HG03045 (cell line): ENCODE measurements around the gene ADORA2B.
A peak's percentile ranks its signal among the peaks of the same experiment; 100 is the strongest.
"Not testable (repeated sequence)": the region's sequence is repeated elsewhere in the genome, so short reads cannot be mapped to it uniquely, and the experiment has no call there.

Source experiments
- ATAC-seq: cut with Tn5 transposase; IDR thresholded peaks from one replicate; pipeline ENCODE4 v1.9.1; 2021; ENCODE audit warnings: mild to moderate bottlenecking, moderate library complexity; ENCODE audit not compliant: unreplicated experiment

ADORA2B gene

GRCh38 chr17:15979013-15979412 lies 34.1 kb downstream of the ADORA2B start:
- ATAC-seq, result not testable (repeated sequence)

GRCh38 chr17:15981208-15981607 lies 36.3 kb downstream of the ADORA2B start:
- ATAC-seq, result peak; percentile 61

DNA sequence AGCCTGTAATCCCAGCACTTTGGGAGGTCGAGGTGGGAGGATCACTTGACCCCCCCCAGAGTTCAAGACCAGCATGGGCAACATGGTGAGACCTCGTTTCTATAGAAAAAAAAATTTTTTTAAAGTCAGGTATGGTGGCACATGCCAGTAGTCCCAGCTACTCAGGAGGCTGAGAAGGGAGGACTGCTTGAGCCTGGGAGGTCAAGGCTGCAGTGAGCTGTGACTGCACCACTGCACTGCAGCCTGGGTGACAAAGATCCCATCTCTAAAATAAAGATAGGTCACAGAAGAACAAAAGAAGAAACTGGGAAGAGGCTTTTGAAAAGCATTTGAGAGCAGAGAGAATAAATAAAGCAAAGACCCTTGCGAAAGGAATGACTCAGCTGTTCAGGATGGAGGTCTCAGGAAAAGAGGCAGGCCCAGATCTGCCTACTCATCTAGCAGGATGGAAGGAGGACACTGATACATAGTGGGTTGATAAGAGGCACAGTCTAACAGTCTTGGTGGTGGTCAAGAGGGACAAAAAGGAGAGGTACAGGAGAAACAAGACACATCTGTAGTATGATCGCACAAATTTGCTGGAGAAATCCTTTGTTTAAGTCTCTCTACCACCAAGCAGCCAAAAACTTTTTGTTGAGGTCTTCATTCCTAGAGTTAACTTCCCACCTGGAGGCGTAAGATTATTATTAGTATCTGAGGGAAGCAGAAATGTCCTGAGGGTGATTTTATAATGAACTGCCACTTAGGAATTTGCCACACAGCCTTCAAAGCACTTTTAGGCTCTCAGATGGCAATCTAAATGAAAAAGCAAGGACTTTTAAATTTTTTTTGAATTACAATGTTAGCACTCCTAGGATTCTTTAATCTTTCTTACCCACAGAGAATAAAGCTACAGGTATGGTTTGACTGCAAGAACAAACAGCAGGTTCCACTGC lies 37.0 kb downstream of the ADORA2B start:
- ATAC-seq, result no peak

DNA sequence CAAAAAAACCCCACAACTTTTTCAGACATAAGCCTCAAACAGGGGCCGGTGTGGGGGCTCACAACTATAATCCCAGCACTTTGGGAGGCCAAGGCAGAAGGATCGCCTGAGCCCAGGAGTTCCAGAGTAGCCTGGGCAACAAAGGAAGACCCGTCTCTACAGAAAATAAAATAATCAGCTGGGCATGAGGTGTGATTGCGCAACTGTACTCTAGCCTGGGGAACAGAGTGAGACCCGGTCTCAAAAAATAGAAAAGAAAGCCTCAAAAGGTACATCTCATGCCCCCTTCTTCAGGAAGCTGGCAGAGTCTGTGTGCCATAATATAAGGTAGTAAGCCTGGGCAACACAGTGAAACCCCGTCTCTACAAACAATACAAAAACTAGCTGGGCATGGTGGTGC lies 51.4 kb downstream of the ADORA2B start:
- no peak for ATAC-seq

DNA sequence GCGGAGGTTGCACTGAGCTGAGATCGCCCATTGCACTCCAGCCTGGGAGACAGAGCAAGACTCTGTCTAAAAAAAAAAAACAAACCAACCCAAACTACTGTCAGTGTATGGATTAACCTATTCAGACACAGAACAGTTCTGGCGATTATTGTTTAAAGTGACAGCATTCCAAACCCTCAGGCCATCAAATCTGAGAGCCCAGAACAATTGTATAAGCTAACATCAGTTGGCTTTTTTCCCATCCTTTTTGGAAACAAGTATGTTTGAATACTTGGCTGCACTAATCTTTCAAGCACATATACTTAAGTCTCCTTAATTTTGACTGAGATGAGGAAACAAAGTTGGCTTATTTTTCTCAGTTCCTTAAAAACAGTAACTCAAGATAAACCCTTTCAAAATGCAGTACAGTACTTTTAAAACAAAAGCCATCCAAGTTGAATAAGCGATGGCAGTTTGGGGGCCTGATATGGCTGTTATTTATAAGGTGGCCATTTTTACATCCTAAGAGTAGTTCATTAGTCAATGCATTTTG lies 53.2 kb downstream of the ADORA2B start:
- no peak for ATAC-seq

DNA sequence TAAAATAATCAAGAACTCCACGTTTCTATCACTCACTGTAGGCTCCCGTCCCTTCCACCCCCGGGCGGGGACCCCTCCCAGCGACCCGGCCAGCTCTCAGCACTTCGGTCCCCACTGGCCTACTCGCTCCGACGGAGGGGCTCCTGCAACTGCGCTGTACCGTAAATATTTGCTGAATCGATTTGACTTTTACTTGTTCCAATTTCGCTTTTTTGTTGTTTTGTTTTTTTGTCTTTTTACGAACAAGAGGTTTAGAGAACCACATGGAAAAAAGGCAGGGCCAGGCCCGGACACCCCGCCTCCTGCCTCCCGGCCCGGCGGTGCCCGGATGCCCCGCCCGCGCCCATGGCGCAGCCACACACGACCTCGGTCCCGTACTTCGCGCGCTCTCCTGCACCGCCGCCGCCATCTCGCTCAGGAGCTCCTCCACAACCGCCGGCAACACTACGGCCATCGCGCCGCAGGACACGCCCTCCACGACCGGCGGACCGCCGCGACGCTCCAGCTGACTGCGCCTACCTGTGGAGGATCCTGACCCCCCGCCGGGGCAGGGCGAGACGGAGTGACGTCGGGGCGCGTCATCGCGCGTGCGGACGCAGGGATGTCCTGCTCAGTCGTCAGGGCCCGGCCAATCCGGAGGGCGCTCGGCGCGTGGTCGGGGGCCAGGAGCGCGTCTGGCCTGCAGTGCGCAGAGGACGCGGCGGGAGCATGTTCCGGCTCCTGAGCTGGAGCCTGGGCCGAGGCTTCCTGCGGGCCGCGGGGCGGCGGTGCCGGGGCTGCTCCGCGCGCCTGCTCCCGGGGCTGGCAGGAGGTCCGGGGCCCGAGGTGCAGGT lies 54.4 kb downstream of the ADORA2B start, which contains the start of the genes TTC19 and ZSWIM7:
TTC19 (plus strand) TSS at position 684 of the 833 bp plus-strand sequence; CDS start at position 709, 25 bp downstream.
ZSWIM7 (minus strand) TSS at position 564 of the 833 bp plus-strand sequence; CDS start at position 454, 110 bp downstream.
- ATAC-seq, result peak; percentile 94

DNA sequence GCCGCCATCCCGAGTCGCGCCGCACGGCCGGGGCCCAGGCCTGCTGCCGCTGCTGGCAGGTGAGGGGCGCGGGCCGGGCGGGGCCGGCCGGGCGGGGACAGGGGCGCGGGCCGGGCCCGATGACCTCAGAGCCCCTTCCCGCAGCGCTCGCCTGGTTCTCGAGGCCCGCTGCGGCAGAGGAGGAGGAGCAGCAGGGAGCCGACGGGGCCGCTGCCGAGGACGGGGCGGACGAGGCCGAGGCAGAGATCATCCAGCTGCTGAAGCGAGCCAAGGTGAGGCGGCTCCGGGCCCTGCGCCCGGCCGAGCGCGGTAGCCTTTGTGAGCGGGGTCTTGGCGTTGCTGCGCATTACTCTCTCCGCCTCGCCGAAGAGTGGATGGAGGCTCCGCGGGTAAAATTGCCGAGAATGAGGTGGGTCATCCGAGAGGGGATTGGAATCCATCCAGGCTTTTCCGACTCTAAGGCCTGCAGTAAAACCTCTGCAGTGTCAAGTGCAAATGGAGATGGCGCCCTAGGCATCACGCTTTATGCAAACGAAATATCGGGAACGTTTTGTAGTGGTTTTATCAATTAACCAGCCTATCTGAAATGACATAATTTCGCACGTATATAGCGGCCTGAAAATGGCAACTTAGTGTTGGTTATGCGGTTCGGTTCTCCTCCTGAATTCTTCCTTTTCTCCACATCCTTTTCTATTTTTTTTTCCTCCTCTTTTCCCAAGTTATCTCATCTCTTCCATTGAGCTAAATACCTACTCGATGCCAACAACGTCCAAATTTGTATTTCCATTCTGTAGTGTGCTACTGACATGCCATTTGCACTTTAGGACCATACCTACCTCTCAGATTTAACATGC lies 55.3 kb downstream of the ADORA2B start:
- ATAC-seq, result peak; percentile 38

DNA sequence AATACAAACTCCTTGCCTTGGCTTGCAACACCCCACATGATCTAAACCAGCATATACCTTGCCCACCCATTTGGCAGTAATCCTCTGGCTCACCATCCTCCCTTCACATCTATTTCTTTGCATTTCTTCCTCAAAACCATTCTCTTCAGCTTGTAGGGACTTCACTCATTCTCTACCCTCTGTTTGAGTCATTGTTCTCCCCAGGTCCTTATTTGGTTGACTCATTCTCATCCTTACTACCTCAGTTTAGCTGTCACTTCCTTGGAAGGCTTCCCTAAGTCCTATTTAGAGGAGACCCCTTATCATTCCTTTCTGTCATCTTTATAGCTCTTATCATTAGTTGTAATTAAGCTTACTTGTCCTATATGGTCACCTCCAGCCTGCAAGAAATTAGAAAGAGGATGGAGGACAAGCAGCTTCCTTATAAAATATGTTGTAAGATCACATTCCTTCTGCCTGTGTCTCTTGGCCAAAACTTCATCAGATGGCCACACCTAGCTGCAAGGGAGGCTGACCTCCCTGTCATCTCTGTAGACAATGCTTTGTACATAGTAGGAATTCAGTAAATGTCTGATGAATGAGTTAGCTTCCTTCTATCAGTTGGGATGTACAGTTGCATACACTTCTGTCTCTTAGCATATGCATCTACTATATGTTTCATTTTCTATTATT lies 56.4 kb downstream of the ADORA2B start:
- ATAC-seq, result no peak

DNA sequence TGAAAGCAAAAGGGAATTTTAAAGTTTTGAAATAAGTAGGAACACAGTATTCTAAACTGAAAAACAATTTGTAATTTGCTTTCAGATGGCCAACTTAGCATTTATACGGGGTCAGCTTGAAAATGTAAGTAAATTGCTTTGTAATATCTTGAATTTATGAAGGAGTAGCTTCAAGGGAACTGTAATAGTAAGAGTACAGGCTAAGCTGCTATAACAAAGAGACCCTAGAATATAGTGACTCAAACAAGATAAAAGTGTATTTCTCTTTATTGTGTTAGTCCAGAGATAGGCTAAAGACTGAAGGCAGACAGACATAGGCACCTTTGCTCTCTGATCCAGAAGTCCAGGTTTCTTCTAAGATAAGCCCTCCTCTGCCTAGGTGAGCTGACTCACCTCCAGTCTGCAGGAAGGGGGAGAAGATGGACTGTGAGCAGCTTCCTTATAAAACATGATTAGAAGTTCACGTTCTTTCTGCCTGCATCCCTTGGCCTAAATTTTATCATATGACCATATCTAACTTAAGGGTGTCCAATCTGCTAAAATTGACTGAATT lies 57.9 kb downstream of the ADORA2B start:
- no peak for ATAC-seq

DNA sequence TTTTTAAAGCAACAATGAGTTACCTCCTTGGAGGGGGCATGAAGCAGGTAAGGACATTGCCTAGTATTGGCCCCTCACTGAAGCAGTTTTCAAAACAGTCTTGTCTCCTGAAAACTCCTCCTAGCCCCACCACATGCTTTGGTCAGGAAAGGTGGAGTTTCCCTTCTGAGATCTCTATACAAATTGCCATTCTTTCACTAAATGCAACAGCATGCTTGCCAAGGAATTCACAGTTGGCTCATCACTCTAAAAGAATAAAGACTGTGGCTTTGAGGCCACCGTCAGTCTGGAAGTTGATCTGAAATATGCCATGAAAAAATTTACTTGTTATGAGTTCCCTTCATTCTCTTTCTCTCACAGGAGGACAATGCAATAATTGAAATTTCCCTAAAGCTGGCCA lies 58.9 kb downstream of the ADORA2B start:
- ATAC-seq, result no peak

DNA sequence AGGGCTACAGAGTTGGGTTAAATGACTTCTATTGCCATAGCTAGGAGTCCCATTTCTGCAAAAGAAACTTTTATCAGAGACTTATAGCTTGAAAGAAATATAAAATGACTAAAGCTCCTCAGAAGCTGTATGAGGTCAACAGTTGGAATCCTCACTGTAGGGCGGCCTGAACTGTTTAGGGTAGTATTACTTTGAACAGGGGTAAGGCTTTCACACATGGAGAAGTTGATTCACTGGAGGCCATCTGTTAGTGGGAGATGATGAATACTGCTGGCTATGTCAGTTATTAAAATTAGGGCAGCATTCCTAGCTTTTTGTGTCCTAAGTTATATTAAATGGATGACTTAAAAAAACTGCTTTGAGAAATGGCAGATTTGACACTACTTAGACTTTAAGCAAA lies 60.7 kb downstream of the ADORA2B start:
- ATAC-seq, result no peak

DNA sequence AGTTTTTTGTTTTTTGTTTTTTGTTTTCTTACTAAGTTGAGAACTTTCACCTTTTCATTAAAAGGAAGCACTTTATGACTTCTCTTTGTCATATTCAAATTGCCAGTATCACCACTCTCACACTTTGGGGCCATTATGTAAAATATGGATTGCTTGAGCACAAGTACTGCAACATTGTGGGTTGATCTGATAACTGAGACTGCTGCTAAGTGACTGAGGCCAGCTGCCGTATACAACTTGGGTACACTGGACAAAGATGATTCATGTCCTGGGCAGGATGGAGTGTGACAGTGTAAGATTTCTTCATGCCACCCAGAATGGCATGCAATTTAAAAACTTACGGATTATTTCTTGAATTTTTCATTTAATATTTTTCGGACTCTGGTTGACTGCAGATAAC lies 62.5 kb downstream of the ADORA2B start:
- ATAC-seq, result no peak

DNA sequence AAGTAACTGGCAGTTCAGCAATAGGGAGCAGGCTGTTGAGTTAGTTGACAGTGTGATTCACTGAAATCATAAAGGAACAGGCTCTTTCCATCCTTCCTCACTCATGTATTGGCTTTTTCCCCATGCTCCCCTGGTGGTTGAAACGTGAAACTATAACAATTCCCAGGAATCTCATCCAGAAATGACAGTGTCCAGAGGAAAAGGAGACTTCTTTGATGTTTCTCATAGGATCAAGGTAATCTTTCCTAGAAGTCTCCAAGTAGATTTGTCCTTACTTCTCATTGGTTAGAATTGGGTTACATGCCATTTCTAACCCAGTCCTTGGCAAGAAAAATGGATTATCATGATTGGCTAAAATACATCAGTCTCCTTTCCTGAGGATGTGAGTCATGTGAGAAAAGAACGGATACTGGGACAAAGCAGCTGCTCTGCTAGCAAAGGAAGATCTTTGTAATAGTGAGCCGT lies 69.0 kb downstream of the ADORA2B start:
- ATAC-seq, result no peak

DNA sequence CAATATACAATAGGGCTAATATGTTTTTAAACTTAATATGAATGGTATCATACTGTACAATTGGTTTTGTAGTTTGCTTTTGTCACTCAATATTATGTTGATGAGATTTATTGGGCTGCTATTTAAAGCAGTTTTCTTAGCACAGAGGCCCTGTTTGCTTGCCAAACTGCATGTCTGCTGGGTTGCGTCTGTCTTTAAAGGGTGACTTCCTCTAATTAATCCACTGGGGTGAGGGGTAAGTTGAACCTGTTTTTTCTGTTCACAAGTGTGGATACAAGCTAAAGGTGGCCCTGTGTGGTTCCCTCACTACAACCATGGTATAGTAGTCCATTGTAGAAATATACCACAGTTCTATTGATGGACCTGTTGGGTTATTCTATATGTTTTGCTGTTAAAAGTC lies 74.4 kb downstream of the ADORA2B start:
- no peak for ATAC-seq

GRCh38 chr17:16023881-16024280 lies 79.0 kb downstream of the ADORA2B start:
- ATAC-seq, result no peak

- ATAC-seq, result no peak
Measured at GRCh38 chr17:16025202-16025601, 80.3 kb downstream of the ADORA2B start.
